Small intestine (tissue), 7 donors: ENCODE measurements around the gene QRICH2. TPM values are rescaled to one million over a fixed set of nuclear protein-coding genes. Genes with fewer than 3 reads are reported as not detected.

Source experiments
- DNase-seq, 2 donors: peaks; one replicate each; pipeline versions ENCODE4 v3.0.0 to v3.0.0-alpha.2; 2013
- FAIRE-seq: peaks from 2 replicates; lab custom pipeline; 2012; peaks lifted over from hg19 to GRCh38; lab: Jason Lieb, UNC
- H3K27ac ChIP-seq, 3 donors: one replicate each; pipeline ENCODE4 v1.5.1; 2013; ENCODE audit warnings: low read length in 2 of 3, mild to moderate bottlenecking in 2 of 3, control low read depth in 1 of 3, inconsistent platforms in 1 of 3, low read depth in 1 of 3, moderate library complexity in 1 of 3
- H3K27me3 ChIP-seq, 3 donors: one replicate each; pipeline ENCODE4 v1.6.1; 2013; ENCODE audit warnings: low read length in 3 of 3, inconsistent platforms in 1 of 3; ENCODE audit not compliant: control insufficient read depth in 3 of 3, insufficient read depth in 3 of 3
- H3K36me3 ChIP-seq, 3 donors: one replicate each; pipeline ENCODE4 v1.6.1; 2013; ENCODE audit warnings: low read length in 3 of 3, inconsistent platforms in 1 of 3, low read depth in 1 of 3, mild to moderate bottlenecking in 1 of 3, moderate library complexity in 1 of 3; ENCODE audit not compliant: control insufficient read depth in 3 of 3, insufficient read depth in 2 of 3
- H3K4me1 ChIP-seq, 3 donors: one replicate each; pipeline ENCODE4 v1.6.1; 2013; ENCODE audit warnings: low read length in 2 of 3, inconsistent platforms in 1 of 3, low read depth in 1 of 3, mild to moderate bottlenecking in 1 of 3, moderate library complexity in 1 of 3; ENCODE audit not compliant: control insufficient read depth in 3 of 3, insufficient read depth in 2 of 3
- H3K4me3 ChIP-seq, 3 donors: one replicate each; pipeline ENCODE4 v1.5.1; 2013; ENCODE audit warnings: low read length in 3 of 3, control low read depth in 1 of 3, inconsistent platforms in 1 of 3, low read depth in 1 of 3, mild to moderate bottlenecking in 1 of 3, moderate library complexity in 1 of 3
- H3K9me3 ChIP-seq, 2 donors: one replicate each; pipeline ENCODE4 v1.6.1; 2013; ENCODE audit warnings: low read depth in 1 of 2, low read length in 1 of 2; ENCODE audit not compliant: control insufficient read depth in 2 of 2, insufficient read depth in 1 of 2
- WGBS, 3 donors: extraction: QIAGEN DNeasy Blood & Tissue Kit; methylation state at CpG; one replicate each; pipeline ENCODE4 v1.1.7; 2013; 5-methylcytosine and 5-hydroxymethylcytosine counted together
- polyA plus RNA-seq, 4 donors: library from polyadenylated mRNA; stranded (reverse) in 3 of 4; unstranded in 1 of 4; fragments of 200-250 nt in 3 of 4; fragments of 120-200 nt in 1 of 4; gene quantifications; one replicate each; pipeline versions ENCODE4 v1.2.1 to v1.2.3, GENCODE V29; 2013
- donor health status: healthy with polysubstance abuse.
- donor health status: control.
- donor health status: control.
- donor health status: Bipolar disorder and iron deficiency.
- donor health status: healthy.

QRICH2 gene
- polyA plus RNA-seq, 4 donors: 2.4 to 3.0 (median 2.6) TPM

DNA sequence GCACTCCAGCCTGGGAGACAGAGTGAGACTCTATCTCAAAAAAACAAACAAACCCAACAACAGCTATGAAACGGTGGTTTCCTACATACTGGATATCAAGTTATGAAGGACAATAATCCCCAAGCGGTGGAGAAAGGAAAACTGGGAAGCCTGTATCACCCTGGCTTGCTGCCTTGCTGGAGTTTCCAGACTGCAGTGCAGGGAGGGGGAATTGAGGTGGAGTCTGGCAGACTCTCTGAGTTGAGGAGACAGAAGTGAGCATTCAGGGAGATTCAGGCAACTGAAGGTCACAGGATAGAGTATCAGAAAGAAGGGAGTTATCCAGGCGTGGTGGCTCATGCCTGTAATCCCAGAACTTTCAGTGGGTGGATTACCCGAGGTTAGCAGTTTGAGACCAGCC lies 11.9 kb downstream of the QRICH2 start:
- H3K27ac ChIP-seq: no peak overlapping the region
- H3K27me3 ChIP-seq: no peaks in the 10 kb centered on the region
- H3K4me1 ChIP-seq: no peaks in the 10 kb centered on the region
- no peaks in the 10 kb centered on the region for H3K9me3 ChIP-seq
- no peak for FAIRE-seq
- H3K36me3 ChIP-seq: peaks cover 0 to 24% (median 0%) of the 10 kb centered on the region in 3 donors
- no peak overlapping the region for H3K4me3 ChIP-seq
- WGBS, 3 donors: 50 to 65% (median 62%) methylated on average over 4 of the region's 4 CpGs
- no peak for DNase-seq

DNA sequence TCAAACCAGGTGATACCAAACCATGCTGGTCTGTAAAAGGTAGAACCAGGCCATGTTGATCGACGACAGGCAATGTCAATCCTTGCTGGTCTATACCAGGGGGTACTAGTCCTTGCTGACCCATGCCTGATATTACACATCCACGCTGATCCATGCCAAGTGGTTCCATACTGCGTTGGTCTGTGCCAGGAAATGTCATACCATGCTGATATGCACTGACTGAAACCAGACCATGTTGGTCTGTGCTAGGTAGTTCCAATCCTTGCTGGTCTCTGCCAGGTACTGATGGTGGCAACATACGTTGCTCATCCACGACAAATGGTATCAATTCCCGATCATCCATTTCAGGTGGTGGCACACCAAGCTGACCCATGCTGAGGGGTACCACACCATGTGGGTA lies 15.0 kb downstream of the QRICH2 start:
- FAIRE-seq: no peak

DNA sequence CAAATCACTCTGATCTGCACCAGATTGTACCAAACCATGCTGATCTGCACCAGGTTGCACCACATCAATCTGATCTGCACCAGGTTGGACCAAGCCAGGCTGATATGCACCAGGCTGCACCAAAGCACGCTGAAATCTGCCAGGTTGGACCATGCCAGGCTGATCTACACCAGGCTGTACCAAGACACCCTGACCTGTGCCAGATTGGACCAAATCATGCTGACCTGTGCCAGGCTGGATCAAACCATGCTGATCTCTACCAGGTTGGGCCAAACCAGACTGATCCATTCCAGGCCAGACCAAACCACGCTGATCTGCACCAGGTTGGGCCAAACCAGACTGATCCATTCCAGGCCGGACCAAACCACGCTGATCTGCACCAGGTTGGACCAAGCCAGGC lies 15.5 kb downstream of the QRICH2 start:
- H3K36me3 ChIP-seq: peaks cover 0 to 35% (median 0%) of the 10 kb centered on the region in 3 donors
- H3K4me1 ChIP-seq: no peaks in the 10 kb centered on the region
- no peak overlapping the region for H3K4me3 ChIP-seq
- H3K27me3 ChIP-seq: no peaks in the 10 kb centered on the region
- no peak overlapping the region for H3K27ac ChIP-seq
- FAIRE-seq (no peak), DNase-seq (no peak)
- H3K9me3 ChIP-seq: no peaks in the 10 kb centered on the region
- WGBS, 3 donors: 93 to 96% (median 93%) methylated on average over 4 of the region's 4 CpGs

More for the DNA sequence above, 15.0 kb downstream of the QRICH2 start:
- Histone ChIP-seq H3K4me1 (no peaks in the 10 kb centered on the region), H3K9me3 (no peaks in the 10 kb centered on the region), H3K27me3 (no peaks in the 10 kb centered on the region), H3K27ac (no peak overlapping the region), H3K4me3 (no peak overlapping the region), H3K36me3 (peaks cover 0 to 34% (median 0%) of the 10 kb centered on the region in 3 donors)
- DNase-seq: no peak
- 88 to 91% (median 89%) methylated on average over 7 of the region's 7 CpGs for WGBS, 3 donors

DNA sequence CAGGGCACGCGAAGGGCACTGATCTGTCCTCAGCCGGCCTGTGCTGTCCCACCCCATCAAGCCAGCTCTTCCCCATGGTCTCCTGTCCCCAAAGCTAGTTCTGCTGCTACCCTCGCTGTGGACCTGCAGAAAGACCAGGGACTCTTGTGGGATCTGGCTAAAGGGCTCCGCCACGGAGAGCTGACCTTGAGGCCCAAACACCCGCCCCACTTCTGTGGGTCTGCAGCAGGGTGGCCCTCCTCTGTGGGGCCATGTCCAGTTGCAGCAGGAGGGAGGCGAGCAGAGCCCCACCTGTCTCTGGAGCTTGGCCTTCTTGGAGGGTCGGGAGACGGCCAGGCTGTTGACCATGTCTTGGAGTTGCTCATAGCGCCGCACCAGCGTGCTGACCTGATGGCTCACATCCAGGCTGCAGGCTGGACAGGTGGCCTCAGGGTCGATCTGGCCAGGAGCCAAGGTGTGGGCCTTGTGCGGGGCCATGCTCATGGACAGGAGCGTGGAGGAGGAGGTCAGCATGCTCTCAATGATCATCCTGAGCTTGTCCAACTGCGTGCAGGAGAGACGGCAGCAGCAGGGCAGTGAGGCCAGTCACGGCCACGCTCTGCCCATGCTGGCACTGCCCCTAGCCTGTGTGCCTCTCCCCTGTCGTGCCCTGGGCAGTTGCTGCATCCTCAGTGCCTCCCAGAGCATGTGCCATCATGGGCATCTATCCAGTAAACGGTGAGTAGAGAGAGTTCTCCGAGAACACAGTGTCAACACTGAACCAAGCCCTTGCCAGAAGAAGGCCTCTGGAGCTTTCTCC lies 26.3 kb downstream of the QRICH2 start:
- Histone ChIP-seq H3K9me3 (no peaks in the 10 kb centered on the region), H3K4me1 (peaks cover 0 to 5% (median 0%) of the 10 kb centered on the region in 3 donors)

DNA sequence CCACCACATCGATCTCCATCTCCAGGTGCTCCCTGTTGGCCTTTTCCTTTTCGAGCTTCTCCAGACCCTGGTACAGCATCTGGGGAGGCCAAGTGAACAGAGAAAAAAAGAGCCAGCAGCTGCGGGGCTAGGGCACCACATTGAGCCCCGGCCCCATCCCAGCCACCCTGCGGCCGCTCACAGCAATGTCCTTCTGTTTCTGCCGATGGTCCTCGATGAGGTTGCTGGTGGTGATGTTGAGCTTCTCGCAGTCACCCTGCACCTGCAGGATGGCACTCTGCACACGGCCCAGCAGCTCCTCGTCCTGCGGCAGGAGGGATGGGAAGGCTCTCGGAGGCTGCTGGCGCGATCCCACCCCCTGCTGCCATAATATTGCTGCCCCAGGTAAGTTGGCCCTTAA lies 27.4 kb downstream of the QRICH2 start:
- WGBS, 3 donors: 92 to 95% (median 94%) methylated on average over 15 of the region's 15 CpGs
- FAIRE-seq (no peak), DNase-seq (no peak)
- no peak overlapping the region for H3K27ac ChIP-seq
- H3K27me3 ChIP-seq: no peaks in the 10 kb centered on the region
- no peak overlapping the region for H3K4me3 ChIP-seq
- no peaks in the 10 kb centered on the region for H3K9me3 ChIP-seq
- peaks cover 0 to 49% (median 0%) of the 10 kb centered on the region in 3 donors for H3K36me3 ChIP-seq
- H3K4me1 ChIP-seq: peaks cover 0 to 5% (median 0%) of the 10 kb centered on the region in 3 donors

More for the DNA sequence above, 26.3 kb downstream of the QRICH2 start:
- WGBS, 3 donors: 86 to 89% (median 88%) methylated on average over 23 of the region's 23 CpGs
- no peaks in the 10 kb centered on the region for H3K27me3 ChIP-seq
- DNase-seq (no peak), FAIRE-seq (no peak)
- peaks cover 0 to 40% (median 0%) of the 10 kb centered on the region in 3 donors for H3K36me3 ChIP-seq
- H3K4me3 ChIP-seq: no peak overlapping the region
- no peak overlapping the region for H3K27ac ChIP-seq

DNA sequence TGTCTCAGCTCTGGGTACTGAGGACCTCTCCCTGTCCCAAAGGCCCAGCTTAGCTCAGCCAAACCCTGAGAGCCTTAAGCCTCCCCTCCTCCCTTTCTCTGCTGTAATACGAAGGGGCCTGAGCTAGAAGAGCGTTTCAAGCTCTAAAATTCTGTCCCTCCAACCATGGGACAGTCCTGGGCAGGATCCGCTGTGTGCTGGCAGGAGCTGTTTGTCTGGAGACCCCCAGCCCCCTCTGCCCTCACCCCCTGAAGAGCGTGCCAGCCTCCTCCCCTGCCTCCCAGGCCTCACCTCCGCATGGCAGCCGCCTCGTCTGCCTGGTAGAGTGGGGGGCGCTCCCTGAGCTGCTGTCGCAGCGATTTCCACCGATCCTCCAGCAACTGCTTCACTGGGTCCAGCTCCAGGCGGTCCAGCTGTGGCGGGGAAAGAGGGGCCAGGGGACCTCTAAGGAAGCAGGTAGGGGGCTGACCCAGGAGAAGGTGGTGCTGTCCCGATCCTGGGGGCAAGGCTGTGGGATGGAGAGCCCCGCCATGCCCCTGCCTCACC lies 28.3 kb downstream of the QRICH2 start:
- DNase-seq (no peak), FAIRE-seq (no peak)
- WGBS, 3 donors: 85 to 89% (median 86%) methylated on average over 14 to 15 of the region's 15 CpGs
- no peaks in the 10 kb centered on the region for H3K27me3 ChIP-seq
- no peaks in the 10 kb centered on the region for H3K9me3 ChIP-seq
- peaks cover 0 to 5% (median 0%) of the 10 kb centered on the region in 3 donors for H3K4me1 ChIP-seq
- H3K27ac ChIP-seq: no peak overlapping the region
- H3K36me3 ChIP-seq: peaks cover 0 to 53% (median 0%) of the 10 kb centered on the region in 3 donors
- H3K4me3 ChIP-seq: no peak overlapping the region

DNA sequence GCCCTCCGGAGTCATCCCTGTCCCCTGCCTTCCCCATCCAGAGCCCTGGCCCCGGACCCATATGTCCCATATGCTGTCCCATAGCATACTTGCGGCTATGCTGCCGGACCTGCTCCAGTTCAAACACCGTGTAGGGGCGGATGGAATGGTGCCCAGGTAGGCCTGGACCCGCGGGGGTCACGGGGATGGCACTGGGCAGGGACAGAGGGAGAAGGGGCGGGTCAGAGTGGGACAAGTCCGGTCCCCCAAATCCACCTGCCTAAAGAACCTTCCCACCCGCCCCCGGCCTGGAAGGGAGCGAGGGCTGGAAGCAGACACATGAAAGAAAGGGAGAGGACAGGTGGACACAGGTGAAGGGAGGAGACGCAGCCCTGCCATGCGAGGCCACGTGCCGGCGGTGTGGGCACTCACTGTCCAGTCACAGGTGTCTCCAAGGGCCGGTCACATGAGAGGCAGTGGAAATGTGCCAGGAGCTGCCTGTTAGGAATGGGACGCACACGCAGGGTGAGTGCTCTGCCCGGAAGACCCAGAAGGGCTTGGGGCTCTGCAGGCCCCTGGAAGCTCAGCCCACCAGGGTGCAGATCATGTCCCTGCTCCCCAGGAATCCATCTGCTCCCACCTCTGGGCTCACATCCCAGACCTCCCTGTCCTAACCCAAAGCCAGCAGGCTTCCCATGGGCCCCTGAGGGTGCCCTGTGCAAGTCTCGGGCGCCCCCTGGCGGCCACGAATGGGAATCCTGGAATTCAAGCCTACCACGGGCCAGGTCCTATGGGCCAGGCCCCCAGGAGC lies 28.9 kb downstream of the QRICH2 start:
- 58 to 63% (median 60%) methylated on average over 26 to 28 of the region's 28 CpGs for WGBS, 3 donors
- H3K4me1 ChIP-seq: peaks cover 0 to 5% (median 0%) of the 10 kb centered on the region in 3 donors
- DNase-seq (peak; percentile 79 to 86), FAIRE-seq (no peak)
- no peak overlapping the region for H3K27ac ChIP-seq
- H3K36me3 ChIP-seq: peaks cover 0 to 57% (median 0%) of the 10 kb centered on the region in 3 donors
- H3K27me3 ChIP-seq: no peaks in the 10 kb centered on the region
- no peak overlapping the region for H3K4me3 ChIP-seq
- H3K9me3 ChIP-seq: no peaks in the 10 kb centered on the region

DNA sequence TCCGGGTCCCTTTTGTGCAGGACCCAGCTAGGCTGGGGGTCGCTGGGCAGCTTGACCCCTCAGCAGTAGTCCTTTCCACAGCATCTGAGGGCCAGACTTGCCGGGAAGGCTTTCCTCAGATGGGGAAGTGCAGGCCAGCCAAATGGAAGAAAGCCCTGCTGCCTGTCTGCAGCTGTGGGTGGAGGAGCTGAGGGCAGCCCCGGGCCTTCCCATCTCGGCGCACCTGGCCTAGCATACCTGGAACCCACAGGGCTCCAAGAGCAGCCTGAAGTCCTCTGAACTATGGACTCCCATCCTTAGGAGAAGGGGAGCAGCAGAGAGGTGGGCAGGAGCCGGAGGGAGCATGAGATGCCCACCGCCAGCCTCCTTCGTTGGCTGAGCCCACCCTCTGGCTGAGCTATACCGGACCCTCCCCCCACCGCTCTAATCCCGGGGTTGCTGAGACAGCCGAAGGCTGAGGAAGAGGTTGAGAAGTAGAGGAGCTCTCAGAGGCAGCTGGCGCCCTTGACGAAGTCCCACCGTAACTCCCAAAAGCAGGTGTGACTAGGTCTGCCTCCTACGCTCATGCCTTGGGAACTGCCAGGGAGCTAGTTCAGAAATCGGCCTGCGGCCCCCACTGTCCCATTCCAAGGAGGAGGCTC lies 29.7 kb downstream of the QRICH2 start:
- H3K27me3 ChIP-seq: no peaks in the 10 kb centered on the region
- peaks cover 0 to 5% (median 0%) of the 10 kb centered on the region in 3 donors for H3K4me1 ChIP-seq
- H3K36me3 ChIP-seq: peaks cover 0 to 61% (median 0%) of the 10 kb centered on the region in 3 donors
- no peak overlapping the region for H3K27ac ChIP-seq
- no peak for DNase-seq
- no peak for FAIRE-seq
- WGBS, 3 donors: 77 to 87% (median 86%) methylated on average over 18 to 19 of the region's 19 CpGs
- no peak overlapping the region for H3K4me3 ChIP-seq
- H3K9me3 ChIP-seq: no peaks in the 10 kb centered on the region
